K562 (cell line): ENCODE results near the gene RASIP1. TPM values are rescaled to one million over a fixed set of nuclear protein-coding genes. Genes with fewer than 3 reads are reported as not detected.

Experiments used
- BRD4 ChIP-seq: fragments of 200-600 bp; sonication (generic); IDR thresholded peaks from 2 replicates; pipeline ENCODE4 v1.6.1; 2017; ENCODE audit warnings: inconsistent platforms
- CAMTA2 ChIP-seq: fragments of 250-450 bp; sonication (Bioruptor Pico); conservative IDR thresholded peaks from 2 replicates; pipeline ENCODE4 v1.5.1; 2022
- CBFA2T2 ChIP-seq: fragments of 450-650 bp; conservative IDR thresholded peaks from 2 replicates; pipeline ENCODE4 v1.6.1; 2017; ENCODE audit warnings: mild to moderate bottlenecking
- CBX5 ChIP-seq: IDR thresholded peaks from 2 replicates; pipeline ENCODE4 v1.6.1; 2014; ENCODE audit warnings: low read depth, borderline replicate concordance
- CHD2 ChIP-seq: IDR thresholded peaks from 2 replicates; pipeline ENCODE4 v1.6.1; 2011; ENCODE audit warnings: low read depth, low read length
- EZH2 ChIP-seq: IDR thresholded peaks from 2 replicates; pipeline ENCODE4 v1.6.1; 2012; ENCODE audit warnings: low read depth, mild to moderate bottlenecking, inconsistent platforms, low read length, borderline replicate concordance
- GTF2A2 ChIP-seq: IDR thresholded peaks from 2 replicates; pipeline ENCODE4 v1.6.1; 2016; ENCODE audit warnings: mild to moderate bottlenecking, missing genetic modification characterization, missing compliant biosample characterization
- ILK ChIP-seq: fragments of 450-650 bp; IDR thresholded peaks from 2 replicates; pipeline ENCODE4 v1.6.1; 2016; ENCODE audit warnings: missing genetic modification characterization, low read depth, mild to moderate bottlenecking, missing compliant biosample characterization, moderate library complexity, borderline replicate concordance
- JUNB ChIP-seq: fragments of 450-650 bp; formaldehyde crosslinking; conservative IDR thresholded peaks from 2 replicates; pipeline ENCODE4 v1.4.0; 2020; ENCODE audit warnings: mild to moderate bottlenecking
- KAT2B ChIP-seq: IDR thresholded peaks from one replicate; pipeline ENCODE4 v1.6.1; 2012; ENCODE audit warnings: low read depth, mild to moderate bottlenecking, control low read depth, inconsistent platforms, low read length, moderate library complexity
- MBD2 ChIP-seq: sonication (generic); IDR thresholded peaks from 2 replicates; pipeline ENCODE4 v1.6.1; 2016; ENCODE audit warnings: low read depth, borderline replicate concordance
- POLR2AphosphoS2 ChIP-seq: IDR thresholded peaks from 2 replicates; pipeline ENCODE4 v1.6.1; 2012; ENCODE audit warnings: low read length, improper control_type of control experiment
- SIX5 ChIP-seq, 2 experiments: IDR thresholded peaks; 2 replicates each; pipeline ENCODE4 v1.6.1; 2011; ENCODE audit warnings: low read length in 2 of 2, borderline replicate concordance in 1 of 2, low read depth in 1 of 2, mild to moderate bottlenecking in 1 of 2, moderate library complexity in 1 of 2; ENCODE audit not compliant: insufficient read depth in 1 of 2
- SMAD2 ChIP-seq: fragments of 150-350 bp; IDR thresholded peaks from 2 replicates; pipeline ENCODE4 v1.6.1; 2014; ENCODE audit warnings: low read depth, mild to moderate bottlenecking, low read length
- ZNF3 ChIP-seq: fragments of 250-450 bp; sonication (Bioruptor Pico); IDR thresholded peaks from 2 replicates; pipeline ENCODE4 v1.5.0; 2021; ENCODE audit warnings: mild to moderate bottlenecking, moderate library complexity
- polyA plus RNA-seq, 8 experiments: library from polyadenylated mRNA; depleted of rRNA in 4 of 8; stranded (reverse) in 5 of 8; unstranded in 3 of 8; fragments of >200 nt; fragmentation: Nextera tagmentation in 2 of 8; fragmentation: Illumina TruSeq in 1 of 8; extraction: Ambion mirVana in 2 of 8; extraction: Trizol in 1 of 8; gene quantifications; 2 replicates each; pipeline versions ENCODE4 v1.2.1 to v1.2.3, GENCODE V29; 2011 to 2014; ENCODE audit warnings: inconsistent platforms in 1 of 8, missing spikeins in 1 of 8
- total RNA-seq, 7 experiments: library from RNA; depleted of rRNA in 6 of 7; stranded (reverse); fragments of >200 nt in 6 of 7; fragmentation: Illumina TruSeq in 2 of 7; extraction: Trizol in 2 of 7; gene quantifications; 2 replicates each; pipeline versions ENCODE4 v1.2.1 to v1.2.3, GENCODE V29; 2011 to 2021; ENCODE audit warnings: low replicate concordance in 1 of 7
- TF ChIP-seq, protein P1 (sequence below): sonication (generic); formaldehyde crosslinking; IDR thresholded peaks from 2 replicates; pipeline ENCODE4 v1.8.1; 2023; ENCODE audit warnings: mild to moderate bottlenecking, missing genetic modification reagents
- TF ChIP-seq, protein P2 (sequence below): fragments of 250-450 bp; sonication (Bioruptor Pico); IDR thresholded peaks from 2 replicates; pipeline ENCODE4 v1.4.0; 2020; ENCODE audit warnings: mild to moderate bottlenecking, moderate library complexity
- TF ChIP-seq, protein P3 (sequence below): sonication (generic); formaldehyde crosslinking; IDR thresholded peaks from 2 replicates; pipeline ENCODE4 v1.5.0; 2020; ENCODE audit warnings: missing genetic modification reagents
- TF ChIP-seq, protein P4 (sequence below): fragments of 200-800 bp; sonication (Bioruptor generic); IDR thresholded peaks from 2 replicates; pipeline ENCODE4 v1.6.1; 2017; ENCODE audit warnings: missing genetic modification characterization, missing compliant biosample characterization
- TF ChIP-seq, protein P5 (sequence below), 2 experiments: fragments of 450-650 bp in 1 of 2; sonication (generic) in 1 of 2; formaldehyde crosslinking; conservative IDR thresholded peaks; 2 replicates each; pipeline versions ENCODE4 v1.4.0 to v1.8.1; 2020 to 2022; ENCODE audit warnings: mild to moderate bottlenecking in 1 of 2, missing genetic modification reagents in 1 of 2
- TF ChIP-seq, protein P6 (sequence below), 3 experiments: fragments of 200-800 bp in 1 of 3; sonication (Bioruptor generic) in 1 of 3; sonication (generic) in 1 of 3; formaldehyde crosslinking in 1 of 3; IDR thresholded peaks; 2 replicates each; pipeline versions ENCODE4 v1.6.1 to v1.8.0; 2016 to 2022; ENCODE audit warnings: mild to moderate bottlenecking in 2 of 3, missing compliant biosample characterization in 2 of 3, missing genetic modification characterization in 2 of 3, missing genetic modification reagents in 1 of 3
- TF ChIP-seq, protein P7 (sequence below): fragments of 250-450 bp; sonication (Bioruptor Pico); IDR thresholded peaks from 2 replicates; pipeline ENCODE4 v1.8.0; 2021; ENCODE audit warnings: moderate library complexity, mild to moderate bottlenecking, inconsistent platforms

The RASIP1 gene
- total and polyA plus RNA-seq, 9 of the 15 experiments (the other 6 are each of a cell fraction or from before 2014, with no cell fraction given) = 0.20 to 4.7 (median 1.5) TPM

DNA sequence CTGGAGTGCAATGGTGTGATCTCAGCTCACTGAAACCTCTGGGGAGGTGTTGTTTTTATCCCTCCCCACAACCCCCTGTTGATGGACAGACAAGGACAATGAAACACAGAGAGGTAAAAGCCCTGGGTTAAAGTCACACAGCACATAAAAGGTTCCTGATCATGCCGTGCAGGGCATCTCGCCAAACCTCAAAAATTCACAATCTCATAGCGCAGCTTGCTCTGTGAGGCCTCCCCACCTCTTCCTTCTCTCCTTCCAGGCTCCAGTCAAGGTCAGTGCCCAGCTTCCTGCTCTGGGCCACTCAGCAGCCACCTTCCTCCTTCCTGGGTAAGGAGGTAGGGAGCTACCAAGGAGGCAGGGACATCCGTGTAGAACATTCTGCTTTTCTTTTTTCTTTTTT is 42.4 kb downstream of the RASIP1 start (continued):
- TF ChIP-seq, protein P1, sequence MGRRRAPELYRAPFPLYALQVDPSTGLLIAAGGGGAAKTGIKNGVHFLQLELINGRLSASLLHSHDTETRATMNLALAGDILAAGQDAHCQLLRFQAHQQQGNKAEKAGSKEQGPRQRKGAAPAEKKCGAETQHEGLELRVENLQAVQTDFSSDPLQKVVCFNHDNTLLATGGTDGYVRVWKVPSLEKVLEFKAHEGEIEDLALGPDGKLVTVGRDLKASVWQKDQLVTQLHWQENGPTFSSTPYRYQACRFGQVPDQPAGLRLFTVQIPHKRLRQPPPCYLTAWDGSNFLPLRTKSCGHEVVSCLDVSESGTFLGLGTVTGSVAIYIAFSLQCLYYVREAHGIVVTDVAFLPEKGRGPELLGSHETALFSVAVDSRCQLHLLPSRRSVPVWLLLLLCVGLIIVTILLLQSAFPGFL (CRISPR knock-in tag) = no peak
- TF ChIP-seq CBX5 (no peak), MBD2 (0 out of 2 replicates have a peak, but pooled peaks have one; percentile 24), POLR2AphosphoS2 (no peak), BRD4 (no peak), GTF2A2 (tag) (no peak), JUNB (CRISPR knock-in tag) (no peak), EZH2 (no peak), KAT2B (no peak), SMAD2 (no peak), CHD2 (no peak), SIX5 (IDR thresholded peaks at IDR 0.05; ENCODE audit: borderline replicate concordance in 1 of 2, insufficient read depth in 1 of 2, low read depth in 1 of 2, low read length in 2 of 2) (no peak), ILK (tag) (no peak), CBFA2T2 (peak; percentile 57), CAMTA2 (CRISPR knock-in tag) (no peak), ZNF3 (CRISPR knock-in tag) (no peak)
- TF ChIP-seq, protein P2, sequence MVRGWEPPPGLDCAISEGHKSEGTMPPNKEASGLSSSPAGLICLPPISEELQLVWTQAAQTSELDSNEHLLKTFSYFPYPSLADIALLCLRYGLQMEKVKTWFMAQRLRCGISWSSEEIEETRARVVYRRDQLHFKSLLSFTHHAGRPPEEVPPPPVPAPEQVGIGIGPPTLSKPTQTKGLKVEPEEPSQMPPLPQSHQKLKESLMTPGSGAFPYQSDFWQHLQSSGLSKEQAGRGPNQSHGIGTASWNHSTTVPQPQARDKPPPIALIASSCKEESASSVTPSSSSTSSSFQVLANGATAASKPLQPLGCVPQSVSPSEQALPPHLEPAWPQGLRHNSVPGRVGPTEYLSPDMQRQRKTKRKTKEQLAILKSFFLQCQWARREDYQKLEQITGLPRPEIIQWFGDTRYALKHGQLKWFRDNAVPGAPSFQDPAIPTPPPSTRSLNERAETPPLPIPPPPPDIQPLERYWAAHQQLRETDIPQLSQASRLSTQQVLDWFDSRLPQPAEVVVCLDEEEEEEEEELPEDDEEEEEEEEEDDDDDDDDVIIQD = no peak
- TF ChIP-seq, protein P3, sequence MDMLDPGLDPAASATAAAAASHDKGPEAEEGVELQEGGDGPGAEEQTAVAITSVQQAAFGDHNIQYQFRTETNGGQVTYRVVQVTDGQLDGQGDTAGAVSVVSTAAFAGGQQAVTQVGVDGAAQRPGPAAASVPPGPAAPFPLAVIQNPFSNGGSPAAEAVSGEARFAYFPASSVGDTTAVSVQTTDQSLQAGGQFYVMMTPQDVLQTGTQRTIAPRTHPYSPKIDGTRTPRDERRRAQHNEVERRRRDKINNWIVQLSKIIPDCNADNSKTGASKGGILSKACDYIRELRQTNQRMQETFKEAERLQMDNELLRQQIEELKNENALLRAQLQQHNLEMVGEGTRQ (CRISPR knock-in tag) = no peak
- TF ChIP-seq, protein P4, sequence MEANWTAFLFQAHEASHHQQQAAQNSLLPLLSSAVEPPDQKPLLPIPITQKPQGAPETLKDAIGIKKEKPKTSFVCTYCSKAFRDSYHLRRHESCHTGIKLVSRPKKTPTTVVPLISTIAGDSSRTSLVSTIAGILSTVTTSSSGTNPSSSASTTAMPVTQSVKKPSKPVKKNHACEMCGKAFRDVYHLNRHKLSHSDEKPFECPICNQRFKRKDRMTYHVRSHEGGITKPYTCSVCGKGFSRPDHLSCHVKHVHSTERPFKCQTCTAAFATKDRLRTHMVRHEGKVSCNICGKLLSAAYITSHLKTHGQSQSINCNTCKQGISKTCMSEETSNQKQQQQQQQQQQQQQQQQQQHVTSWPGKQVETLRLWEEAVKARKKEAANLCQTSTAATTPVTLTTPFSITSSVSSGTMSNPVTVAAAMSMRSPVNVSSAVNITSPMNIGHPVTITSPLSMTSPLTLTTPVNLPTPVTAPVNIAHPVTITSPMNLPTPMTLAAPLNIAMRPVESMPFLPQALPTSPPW (CRISPR knock-in tag) = peak; percentile 52; the same call in 1 of the 2 replicates
- TF ChIP-seq, protein P5, sequence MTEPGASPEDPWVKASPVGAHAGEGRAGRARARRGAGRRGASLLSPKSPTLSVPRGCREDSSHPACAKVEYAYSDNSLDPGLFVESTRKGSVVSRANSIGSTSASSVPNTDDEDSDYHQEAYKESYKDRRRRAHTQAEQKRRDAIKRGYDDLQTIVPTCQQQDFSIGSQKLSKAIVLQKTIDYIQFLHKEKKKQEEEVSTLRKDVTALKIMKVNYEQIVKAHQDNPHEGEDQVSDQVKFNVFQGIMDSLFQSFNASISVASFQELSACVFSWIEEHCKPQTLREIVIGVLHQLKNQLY (CRISPR knock-in tag; conservative IDR thresholded peaks at IDR 0.05) = no peak
- TF ChIP-seq, protein P6, sequence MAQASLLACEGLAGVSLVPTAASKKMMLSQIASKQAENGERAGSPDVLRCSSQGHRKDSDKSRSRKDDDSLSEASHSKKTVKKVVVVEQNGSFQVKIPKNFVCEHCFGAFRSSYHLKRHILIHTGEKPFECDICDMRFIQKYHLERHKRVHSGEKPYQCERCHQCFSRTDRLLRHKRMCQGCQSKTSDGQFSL (CRISPR knock-in tag; IDR thresholded peaks at IDR 0.05) = no peak
- TF ChIP-seq, protein P6 (tag; IDR thresholded peaks at IDR 0.05) = no peak
- TF ChIP-seq, protein P7, sequence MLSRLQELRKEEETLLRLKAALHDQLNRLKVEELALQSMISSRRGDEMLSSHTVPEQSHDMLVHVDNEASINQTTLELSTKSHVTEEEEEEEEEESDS (CRISPR knock-in tag) = no peak
